ENCODE results near the gene DAAM1.

The DAAM1 gene

GRCh38 chr14:59176765-59177164 is 11.7 kb upstream of the DAAM1 start:
- DNase-seq (ENCODE audit: low spot score) = no peak

GRCh38 chr14:59177262-59177661 is 11.2 kb upstream of the DAAM1 start:
- TF ChIP-seq CTCF (IDR thresholded peaks at IDR 0.05; ENCODE audit: extremely low read depth, missing control alignments) = no peak
- no peak for DNase-seq (ENCODE audit: low spot score)

More at GRCh38 chr14:59176765-59177164, 11.7 kb upstream of the DAAM1 start:
- TF ChIP-seq CTCF (IDR thresholded peaks at IDR 0.05; ENCODE audit: extremely low read depth, missing control alignments) = no peak

GRCh38 chr14:59181791-59182190 is 6.7 kb upstream of the DAAM1 start:
- TF ChIP-seq CTCF (IDR thresholded peaks at IDR 0.05; ENCODE audit: extremely low read depth, missing control alignments) = no peak
- DNase-seq (ENCODE audit: low spot score) = no peak

- no peak for DNase-seq (ENCODE audit: low spot score)
- TF ChIP-seq CTCF (IDR thresholded peaks at IDR 0.05; ENCODE audit: extremely low read depth, missing control alignments) = no peak
These were observed 5.8 kb upstream of the DAAM1 start for GRCh38 chr14:59182641-59183040.

- TF ChIP-seq CTCF (IDR thresholded peaks at IDR 0.05; ENCODE audit: extremely low read depth, missing control alignments) = no peak
These were observed 5.3 kb upstream of the DAAM1 start for GRCh38 chr14:59183150-59183549.

GRCh38 chr14:59184396-59184795 is 4.1 kb upstream of the DAAM1 start:
- TF ChIP-seq CTCF (IDR thresholded peaks at IDR 0.05; ENCODE audit: extremely low read depth, missing control alignments) = no peak
- no peak for DNase-seq (ENCODE audit: low spot score)

More at GRCh38 chr14:59183150-59183549, 5.3 kb upstream of the DAAM1 start:
- DNase-seq (ENCODE audit: low spot score) = no peak

- no peak for TF ChIP-seq CTCF (IDR thresholded peaks at IDR 0.05; ENCODE audit: extremely low read depth, missing control alignments)
These were observed 2.8 kb upstream of the DAAM1 start for GRCh38 chr14:59185676-59186075.

More at GRCh38 chr14:59185676-59186075, 2.8 kb upstream of the DAAM1 start:
- no peak for DNase-seq (ENCODE audit: low spot score)

Measured in GM20000 (cell line).